CMK (cell line): ENCODE data around the gene PEX11B.
"Not testable (repeated sequence)": the region's sequence is repeated elsewhere in the genome, so short reads cannot be mapped to it uniquely, and the experiment has no call there.

Experiments
- DNase-seq: peaks from one replicate; pipeline ENCODE4 v3.0.0-alpha.2; 2010; ENCODE audit warnings: low read depth

Gene PEX11B

GRCh38 chr1:145952903-145953302 lies 34.4 kb upstream of the PEX11B start:
- DNase-seq, result no peak

DNA sequence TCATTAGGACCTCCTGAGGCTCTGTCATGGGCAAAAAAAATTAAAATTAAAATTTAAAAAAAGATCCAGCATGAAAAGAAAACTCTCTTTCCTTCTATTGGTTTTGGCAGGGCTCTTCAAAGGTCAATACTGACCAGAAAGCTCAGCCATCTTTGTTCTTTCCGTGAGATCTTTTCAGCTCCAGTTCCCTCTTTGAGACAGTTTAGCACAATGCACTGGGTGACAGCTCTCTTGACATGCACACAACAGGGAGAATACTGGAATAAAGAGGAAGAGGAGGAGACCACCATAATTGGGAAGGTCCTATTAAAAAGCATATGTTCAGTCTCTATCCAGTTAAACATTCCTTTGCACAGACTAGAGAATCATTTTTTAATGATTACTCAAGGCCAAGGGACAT lies 33.0 kb upstream of the PEX11B start:
- DNase-seq, result no peak

DNA sequence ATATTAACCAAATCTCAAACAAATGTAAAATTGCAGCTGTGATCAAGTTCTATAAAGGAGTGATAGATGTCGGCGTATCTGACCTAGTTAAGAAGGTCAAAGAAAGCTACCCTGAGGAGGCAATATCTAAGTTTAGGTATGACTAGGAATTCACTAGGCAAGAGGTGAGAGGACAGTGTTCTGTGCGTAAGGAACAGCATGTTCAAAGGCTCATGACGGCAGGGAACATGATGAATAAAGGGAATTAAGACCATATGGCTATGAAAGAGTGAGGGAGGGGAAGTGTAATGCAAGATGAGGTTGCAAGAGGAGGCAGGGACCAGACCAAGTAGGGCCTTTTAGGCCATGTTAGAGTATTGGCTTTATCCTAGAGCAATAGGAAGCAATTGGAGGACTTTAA lies 30.7 kb upstream of the PEX11B start:
- no peak for DNase-seq

DNA sequence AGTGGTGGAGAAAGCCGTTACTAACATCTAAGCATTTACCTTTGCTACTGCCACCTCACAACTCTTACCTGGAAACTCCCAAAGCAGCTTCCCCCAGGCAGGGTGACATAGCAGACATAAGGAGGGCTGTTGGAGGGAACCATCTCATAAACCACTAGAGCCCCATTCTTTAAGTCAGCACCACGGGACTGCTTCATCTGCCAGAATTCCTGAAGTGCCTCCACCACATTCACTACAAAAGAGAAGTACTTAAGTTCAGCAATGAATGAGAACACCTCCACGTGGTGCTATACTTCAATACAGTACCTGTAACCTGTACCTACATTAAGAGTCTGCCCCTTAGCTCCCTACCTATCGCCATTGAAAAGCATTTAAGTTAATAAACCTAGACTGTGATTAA lies 29.0 kb upstream of the PEX11B start:
- DNase-seq, result no peak

- no peak for DNase-seq
These were observed 28.0 kb upstream of the PEX11B start for GRCh38 chr1:145946477-145946986.

GRCh38 chr1:145944532-145944931 lies 26.0 kb upstream of the PEX11B start:
- DNase-seq, result no peak

DNA sequence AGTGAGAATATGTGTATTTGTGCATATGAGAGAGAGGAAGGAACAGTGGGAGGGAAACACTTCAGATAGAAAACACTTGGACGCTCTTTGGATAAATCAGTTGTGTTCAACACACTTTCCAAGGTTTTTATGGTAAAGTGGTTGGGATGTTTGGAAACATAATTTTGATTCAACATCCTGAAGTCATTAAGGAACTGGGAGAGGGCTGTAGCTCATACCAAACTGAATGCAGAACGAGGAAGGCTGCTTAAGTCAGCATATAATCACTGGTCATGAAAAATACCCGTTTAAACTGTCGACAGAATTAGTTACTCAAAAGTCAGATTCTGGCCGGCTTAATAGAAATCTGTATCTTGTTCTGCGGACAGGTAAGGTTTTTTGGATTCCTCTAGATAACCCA lies 24.4 kb upstream of the PEX11B start:
- no peak for DNase-seq

DNA sequence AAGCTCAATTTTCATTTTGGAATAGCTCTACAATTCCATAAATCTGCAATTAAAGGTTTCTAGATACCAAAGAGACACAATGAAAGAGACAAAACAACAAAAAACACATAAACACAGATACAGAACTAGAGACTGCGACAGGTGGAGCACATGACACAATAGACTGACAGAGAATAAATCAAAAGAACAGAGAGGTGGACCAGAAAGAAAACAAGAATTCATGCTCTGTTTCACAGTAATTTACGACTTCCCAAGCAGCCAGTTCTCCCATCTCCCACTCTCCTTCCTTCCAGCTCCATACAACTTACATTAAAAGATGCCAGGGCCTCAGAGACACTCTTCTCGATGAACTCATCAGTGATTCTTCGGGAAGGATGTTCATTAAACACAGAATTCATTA lies 23.9 kb upstream of the PEX11B start:
- DNase-seq, result no peak

DNA sequence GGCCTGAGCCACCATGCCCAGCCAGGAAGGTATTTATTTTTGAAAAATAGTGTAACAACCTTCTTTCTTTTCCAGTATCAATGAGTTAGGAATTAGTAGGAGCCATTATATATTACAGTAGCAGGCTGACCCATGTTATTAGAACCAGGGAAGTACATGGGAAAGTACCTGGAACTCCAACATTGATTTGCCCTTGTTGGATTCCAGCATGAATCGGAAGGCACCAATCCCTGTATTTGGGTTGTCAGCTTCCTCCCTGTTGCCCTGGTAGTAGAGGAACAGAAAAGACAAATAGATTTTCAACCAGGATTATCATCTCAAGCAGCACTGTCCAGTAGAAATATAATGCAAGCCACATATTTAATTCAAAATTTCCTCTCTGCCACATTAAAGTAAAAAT lies 18.9 kb upstream of the PEX11B start:
- DNase-seq, result no peak

DNA sequence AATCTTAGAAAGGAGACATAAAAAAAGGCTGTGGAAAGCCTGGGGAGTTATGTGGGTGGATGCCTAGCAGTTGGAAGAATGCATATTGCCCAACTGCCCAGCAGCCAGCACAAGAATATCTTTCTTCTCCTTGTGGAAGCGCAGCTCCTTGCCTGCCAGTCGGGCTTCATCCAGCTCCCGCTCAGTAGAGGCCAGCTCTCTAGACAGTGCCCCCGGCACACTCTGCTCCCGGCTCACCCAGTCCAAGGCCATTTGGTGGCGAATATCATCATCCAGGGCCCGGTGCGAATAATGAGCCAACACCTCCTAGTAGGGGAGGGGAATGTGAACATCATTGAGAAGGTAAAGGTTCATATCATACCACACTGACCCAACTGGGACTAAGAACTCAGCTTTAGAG lies 17.7 kb upstream of the PEX11B start:
- DNase-seq, result no peak

- no peak for DNase-seq
These were observed 17.2 kb upstream of the PEX11B start for GRCh38 chr1:145935708-145936107.

DNA sequence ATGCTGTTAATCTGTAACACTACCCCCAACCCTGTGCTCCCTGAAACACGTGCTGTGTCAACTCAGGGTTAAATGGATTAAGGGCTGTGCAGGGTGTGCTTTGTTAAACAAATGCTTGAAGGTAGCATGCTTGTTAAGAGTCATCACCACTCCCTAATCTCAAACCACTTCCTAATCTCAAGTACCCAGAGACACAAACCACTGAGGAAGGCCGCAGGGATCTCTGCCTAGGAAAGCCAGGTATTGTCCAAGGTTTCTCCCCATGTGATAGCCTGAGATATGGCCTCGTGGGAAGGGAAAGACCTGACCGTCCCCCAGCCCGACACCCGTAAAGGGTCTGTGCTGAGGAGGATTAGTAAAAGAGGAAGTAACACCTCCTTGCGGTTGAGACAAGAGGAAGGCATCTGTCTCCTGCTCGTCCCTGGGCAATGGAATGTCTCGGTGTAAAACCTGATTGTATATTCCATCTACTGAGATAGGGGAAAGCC lies 14.0 kb upstream of the PEX11B start:
- DNase-seq, result not testable (repeated sequence)

DNA sequence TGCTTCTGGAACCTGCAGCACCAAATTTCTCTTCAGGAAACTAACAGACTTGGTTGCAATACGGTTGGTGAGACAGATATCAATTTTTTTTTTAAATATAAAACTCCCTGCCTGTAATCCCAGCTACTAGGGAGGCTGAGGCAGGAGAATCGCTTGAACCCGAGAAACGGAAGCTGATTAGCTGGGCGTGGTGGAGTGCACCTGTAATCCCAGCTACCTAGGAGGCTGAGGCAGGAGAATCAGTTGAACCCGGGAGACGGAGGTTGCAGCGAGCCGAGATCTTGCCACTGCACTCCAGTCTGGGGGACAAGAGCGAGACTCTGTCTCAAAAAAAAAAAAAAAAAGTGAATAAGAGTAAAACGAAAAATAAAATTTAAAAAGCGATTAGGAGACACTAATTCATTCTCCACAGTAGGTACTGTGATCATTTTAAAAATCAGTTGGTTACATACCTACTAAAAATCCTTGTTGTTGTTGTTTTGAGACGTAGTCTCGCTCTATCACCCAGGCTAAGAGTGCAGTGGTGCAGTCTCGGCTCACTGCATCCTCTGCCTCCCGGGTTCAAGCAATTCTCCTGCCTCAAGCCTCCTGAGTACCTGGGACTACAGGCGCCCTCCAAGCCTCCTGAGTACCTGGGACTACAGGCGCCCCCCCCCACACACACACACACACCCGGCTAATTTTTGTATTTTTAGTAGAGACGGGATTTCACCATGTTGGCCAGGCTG lies 9.6 kb upstream of the PEX11B start:
- DNase-seq, result no peak

DNA sequence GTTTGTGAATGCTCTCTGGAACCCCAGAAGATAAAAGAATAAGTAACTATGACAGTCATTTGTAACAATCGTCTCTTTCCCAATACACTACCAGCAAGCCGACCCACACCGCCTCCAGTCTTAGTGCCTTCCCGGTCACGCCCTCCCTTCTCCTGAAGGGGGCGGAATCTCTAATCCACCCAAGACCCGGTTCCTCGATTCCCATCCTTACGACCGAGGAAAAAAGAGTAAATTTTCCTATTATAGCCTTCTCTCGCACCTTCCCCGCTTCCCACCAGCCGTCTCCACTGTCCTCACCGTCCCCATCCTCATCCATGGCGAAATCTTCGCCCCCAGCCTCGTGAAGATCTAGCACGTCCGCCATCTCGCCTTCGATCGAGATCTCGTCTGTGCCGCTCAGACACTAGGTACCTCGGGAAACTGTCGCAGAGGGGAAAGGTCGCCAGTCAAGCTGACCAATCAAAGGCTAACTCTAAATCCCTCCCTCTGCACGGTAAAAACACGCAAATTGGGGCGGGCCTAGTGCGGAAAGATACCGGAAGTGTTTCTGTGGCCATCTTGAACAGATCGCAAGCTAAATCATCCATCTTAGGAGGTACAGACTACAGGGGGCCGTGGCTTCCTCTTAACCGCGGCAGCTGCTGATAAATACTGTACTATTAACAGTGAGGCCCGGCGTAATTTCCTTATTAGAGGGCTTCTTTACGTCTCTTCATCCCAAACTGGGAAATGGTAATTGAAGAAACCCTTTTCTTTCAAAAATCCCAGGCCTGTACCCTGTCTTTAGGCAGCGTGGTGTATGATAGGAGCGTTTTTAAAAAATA lies 8.8 kb upstream of the PEX11B start, which contains the start of gene RBM8A:
RBM8A (minus strand) TSS at position 422 of the 824 bp plus-strand sequence; CDS start at position 364, 58 bp downstream.
- DNase-seq, result peak; percentile 97

DNA sequence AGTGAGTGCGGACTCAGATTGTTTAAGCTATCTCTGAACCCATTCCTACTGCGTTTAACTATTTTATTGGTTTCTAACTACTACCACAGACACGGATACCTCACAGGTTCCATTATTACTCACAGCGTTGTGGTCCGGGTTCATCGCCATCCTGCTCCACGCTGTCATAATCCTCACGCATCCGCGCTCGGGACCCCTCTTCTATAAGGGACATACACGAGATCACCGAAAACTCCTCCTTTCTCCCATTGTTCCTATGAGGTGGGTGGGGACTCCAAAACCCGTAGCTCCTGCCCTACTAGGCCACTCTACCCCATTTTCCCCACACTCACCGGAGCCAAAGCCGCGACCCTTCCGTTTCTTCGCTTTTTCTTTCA lies 8.2 kb upstream of the PEX11B start:
- DNase-seq, result no peak

DNA sequence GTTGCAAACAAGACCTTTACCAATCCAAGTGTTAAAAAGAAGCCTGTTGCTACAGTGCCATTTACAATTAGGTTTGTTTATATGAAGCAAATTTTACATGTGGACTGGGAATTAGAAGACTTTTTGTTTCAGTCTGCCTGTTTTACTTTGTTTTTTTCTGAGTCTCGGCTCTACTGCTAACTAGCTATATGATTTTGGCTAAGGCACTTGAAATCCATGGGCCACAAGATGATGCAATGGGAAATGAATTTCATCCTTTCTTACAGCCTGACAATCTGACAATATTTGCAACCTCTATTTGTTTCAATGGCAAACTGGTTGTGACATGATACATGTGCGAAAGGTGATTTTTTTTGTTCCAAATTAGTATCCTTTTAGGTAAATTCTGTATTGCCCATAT lies 3.7 kb upstream of the PEX11B start:
- DNase-seq, result no peak

GRCh38 chr1:145920297-145920696 lies 1.8 kb upstream of the PEX11B start:
- not testable (repeated sequence) for DNase-seq

- DNase-seq, result peak; percentile 45
These were observed 749 bp upstream of the PEX11B start for GRCh38 chr1:145918992-145919939.

DNA sequence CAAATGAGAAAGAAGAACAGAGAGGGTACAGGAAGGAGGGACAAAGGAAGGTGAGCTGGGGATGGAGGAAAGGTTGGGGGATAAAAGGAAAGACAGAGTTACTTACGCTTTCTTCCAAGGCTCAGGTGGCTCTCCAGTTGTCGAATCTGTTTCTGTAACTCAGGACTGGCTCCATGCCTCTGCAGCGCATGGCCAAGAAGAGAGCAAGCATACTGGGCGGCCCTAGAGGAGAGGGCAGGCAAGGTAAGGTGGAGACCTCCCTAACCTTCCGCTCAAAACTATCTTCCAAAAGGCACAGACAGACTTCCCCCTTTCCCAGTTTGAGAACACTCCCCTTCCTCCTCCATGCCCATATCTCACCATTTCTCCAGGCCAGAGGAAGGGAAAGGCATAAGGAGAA lies 922 bp downstream of the PEX11B start:
- DNase-seq, result no peak

DNA sequence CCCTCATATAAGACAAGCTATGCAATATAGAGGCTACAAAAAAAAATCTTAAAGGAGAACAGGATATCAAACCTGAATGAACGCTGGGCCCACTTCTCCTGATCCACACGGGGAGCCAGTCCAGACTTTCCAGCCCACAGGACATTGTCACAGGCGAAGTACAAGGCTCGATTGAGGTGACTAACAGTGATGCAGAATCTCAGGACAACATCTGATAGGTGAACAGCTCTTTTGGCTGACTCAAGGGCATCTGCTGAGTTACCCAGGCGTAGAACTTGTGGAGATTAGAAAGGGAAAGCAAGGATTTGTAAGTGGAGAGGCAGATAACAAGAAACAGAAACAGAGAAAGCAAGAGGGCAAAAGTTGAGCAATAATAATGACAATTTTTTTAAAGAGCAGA lies 1.8 kb downstream of the PEX11B start:
- DNase-seq, result no peak

DNA sequence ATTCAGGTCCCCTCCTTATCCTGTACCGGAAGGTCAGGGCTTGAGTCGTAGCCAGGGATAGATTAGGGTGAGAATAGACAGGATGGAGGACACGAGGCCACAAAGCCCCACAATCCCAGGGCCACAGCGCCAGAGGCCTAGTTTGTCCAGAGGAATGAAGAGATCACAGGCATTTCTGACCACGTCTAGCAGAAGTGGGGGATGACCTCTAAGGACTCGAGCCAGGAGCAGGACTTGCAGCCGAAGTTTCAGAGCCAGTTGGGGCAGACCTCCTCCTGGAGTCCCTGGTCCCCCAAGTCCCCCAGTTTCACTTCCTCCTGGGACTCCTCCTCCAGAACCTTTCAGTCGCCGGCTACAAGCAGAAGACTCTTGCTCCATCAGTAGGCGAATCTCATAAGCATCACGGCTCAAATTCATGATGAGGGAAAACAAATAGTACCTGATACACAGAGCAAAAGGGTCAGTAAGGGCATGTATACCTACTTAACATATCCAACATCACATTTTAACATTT lies 6.3 kb downstream of the PEX11B start:
- DNase-seq, result no peak

GRCh38 chr1:145908653-145909052 lies 9.9 kb downstream of the PEX11B start:
- DNase-seq, result no peak
